ENCODE data around the gene OR8B12.

DNA sequence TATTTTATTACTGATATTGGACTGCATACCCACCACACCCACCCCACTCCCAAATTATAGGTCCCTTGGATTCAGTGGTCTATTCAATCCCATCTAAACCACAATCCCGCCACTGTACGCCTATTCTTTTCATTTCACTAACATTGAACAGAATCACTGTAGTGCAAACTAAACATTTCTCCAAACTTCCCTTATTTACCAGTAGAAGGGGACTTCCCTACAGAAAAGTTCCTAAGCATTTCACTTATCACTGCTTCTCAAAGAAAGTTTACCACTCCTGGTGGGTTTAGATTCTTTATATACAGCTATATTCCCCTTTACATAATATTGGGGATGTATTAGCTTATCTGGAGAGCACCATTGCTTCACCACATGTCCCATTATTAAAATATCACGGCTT, 29.3 kb downstream of the OR8B12 start:
- TF ChIP-seq, protein P1, sequence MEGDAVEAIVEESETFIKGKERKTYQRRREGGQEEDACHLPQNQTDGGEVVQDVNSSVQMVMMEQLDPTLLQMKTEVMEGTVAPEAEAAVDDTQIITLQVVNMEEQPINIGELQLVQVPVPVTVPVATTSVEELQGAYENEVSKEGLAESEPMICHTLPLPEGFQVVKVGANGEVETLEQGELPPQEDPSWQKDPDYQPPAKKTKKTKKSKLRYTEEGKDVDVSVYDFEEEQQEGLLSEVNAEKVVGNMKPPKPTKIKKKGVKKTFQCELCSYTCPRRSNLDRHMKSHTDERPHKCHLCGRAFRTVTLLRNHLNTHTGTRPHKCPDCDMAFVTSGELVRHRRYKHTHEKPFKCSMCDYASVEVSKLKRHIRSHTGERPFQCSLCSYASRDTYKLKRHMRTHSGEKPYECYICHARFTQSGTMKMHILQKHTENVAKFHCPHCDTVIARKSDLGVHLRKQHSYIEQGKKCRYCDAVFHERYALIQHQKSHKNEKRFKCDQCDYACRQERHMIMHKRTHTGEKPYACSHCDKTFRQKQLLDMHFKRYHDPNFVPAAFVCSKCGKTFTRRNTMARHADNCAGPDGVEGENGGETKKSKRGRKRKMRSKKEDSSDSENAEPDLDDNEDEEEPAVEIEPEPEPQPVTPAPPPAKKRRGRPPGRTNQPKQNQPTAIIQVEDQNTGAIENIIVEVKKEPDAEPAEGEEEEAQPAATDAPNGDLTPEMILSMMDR (IDR thresholded peaks at IDR 0.05; ENCODE audit: insufficient read depth, low read length, poor library complexity, severe bottlenecking), result no peak
- no peak for TF ChIP-seq EZH2phosphoT487 (conservative IDR thresholded peaks at IDR 0.05; ENCODE audit: low read length)

Measured in SU-DHL-6 (cell line).